IMR-90 (cell line): Measurements from ENCODE around the gene MAP3K8. TPM values are rescaled to one million over a fixed set of nuclear protein-coding genes. Genes with fewer than 3 reads are reported as not detected.
A peak's percentile ranks its signal among the peaks of the same experiment; 100 is the strongest.

ENCODE experiments used
- ATAC-seq: fragments of 200-7000 bp; cut with Tn5 transposase; 2 replicates; pipeline ENCODE4 v1.9.1; 2020; ENCODE audit warnings: low read depth, mild to moderate bottlenecking, moderate library complexity
- BruUV-seq: library from RNA; stranded (reverse); fragments of 400-500 nt; replicated peaks from 2 replicates; lab custom pipeline; 2021; lab: Mats Ljungman, UMichigan
- CTCF ChIA-PET: fragments of 300-600 bp; formaldehyde crosslinking; extraction: SDS; loops from one replicate; lab custom pipeline; 2021; ENCODE audit warnings: antibody characterized with exemption; lab: Yijun Ruan, JAX
- POLR2A ChIA-PET: fragments of 300-600 bp; sonication (Branson Sonifier 250); formaldehyde crosslinking; loops from one replicate; lab custom pipeline; 2022; ENCODE audit warnings: antibody characterized with exemption; ENCODE audit not compliant: unreplicated experiment; lab: Charles Lee
- DNase-seq: peaks from one replicate; pipeline ENCODE4 v3.0.0; 2013
- H2AFZ ChIP-seq: replicated peaks from 2 replicates; pipeline ENCODE3; 2013; ENCODE audit warnings: low read length, mild to moderate bottlenecking; ENCODE audit not compliant: poor library complexity
- H2AK5ac ChIP-seq: 2 replicates; pipeline ENCODE4 v1.6.1; 2013; ENCODE audit warnings: low read depth, low read length, inconsistent platforms
- H2AK9ac ChIP-seq: replicated peaks from 2 replicates; pipeline ENCODE3; 2013; ENCODE audit warnings: mild to moderate bottlenecking, low read depth, low read length, moderate library complexity; ENCODE audit not compliant: poor library complexity
- H2BK120ac ChIP-seq: 2 replicates; pipeline ENCODE4 v1.6.1; 2013; ENCODE audit warnings: low read depth, low read length, inconsistent platforms
- H2BK15ac ChIP-seq: 3 replicates; pipeline ENCODE4 v1.6.1; 2013; ENCODE audit warnings: low read depth, low read length, inconsistent platforms
- H2BK20ac ChIP-seq: 2 replicates; pipeline ENCODE4 v1.6.1; 2013; ENCODE audit warnings: low read depth, mild to moderate bottlenecking, inconsistent platforms, low read length, moderate library complexity
- H2BK5ac ChIP-seq: 2 replicates; pipeline ENCODE4 v1.6.1; 2013; ENCODE audit warnings: mild to moderate bottlenecking, low read depth, low read length, inconsistent platforms; ENCODE audit not compliant: poor library complexity, severe bottlenecking
- H3K14ac ChIP-seq: replicated peaks from 2 replicates; pipeline ENCODE4 v1.6.1; 2013; ENCODE audit warnings: low read depth, low read length, inconsistent platforms
- H3K18ac ChIP-seq: 2 replicates; pipeline ENCODE4 v1.6.1; 2013; ENCODE audit warnings: low read depth, low read length, control low read depth
- H3K23ac ChIP-seq: 2 replicates; pipeline ENCODE4 v1.6.1; 2013; ENCODE audit warnings: low read depth, low read length, inconsistent platforms
- H3K27ac ChIP-seq: 2 replicates; pipeline ENCODE4 v1.5.1; 2013; ENCODE audit warnings: mild to moderate bottlenecking, control low read depth, low read length; ENCODE audit not compliant: insufficient read depth
- H3K27me3 ChIP-seq: 2 replicates; pipeline ENCODE4 v1.6.1; 2013; ENCODE audit warnings: low read length; ENCODE audit not compliant: control insufficient read depth, insufficient read depth
- H3K36me3 ChIP-seq: 2 replicates; pipeline ENCODE4 v1.6.1; 2013; ENCODE audit warnings: low read length, mixed read lengths; ENCODE audit not compliant: control insufficient read depth, insufficient read depth
- H3K4ac ChIP-seq: 2 replicates; pipeline ENCODE4 v1.6.1; 2013; ENCODE audit warnings: low read depth, low read length, inconsistent platforms
- H3K4me1 ChIP-seq: 2 replicates; pipeline ENCODE4 v1.6.1; 2013; ENCODE audit warnings: low read length, mixed read lengths; ENCODE audit not compliant: control insufficient read depth, insufficient read depth
- H3K4me2 ChIP-seq: 2 replicates; pipeline ENCODE4 v1.6.1; 2013; ENCODE audit warnings: low read depth, mild to moderate bottlenecking, control low read depth, low read length, moderate library complexity
- H3K4me3 ChIP-seq: 2 replicates; pipeline ENCODE4 v1.5.1; 2013; ENCODE audit warnings: low read depth, mild to moderate bottlenecking, control low read depth, low read length, moderate library complexity; ENCODE audit not compliant: insufficient read depth
- H3K56ac ChIP-seq: 2 replicates; pipeline ENCODE4 v1.6.1; 2013; ENCODE audit warnings: low read length, inconsistent platforms; ENCODE audit not compliant: insufficient read depth; ENCODE audit errors: extremely low read depth
- H3K79me1 ChIP-seq, 2 experiments: 2 replicates each; pipeline ENCODE4 v1.6.1; 2013; ENCODE audit warnings: low read length in 2 of 2, inconsistent platforms in 1 of 2, low read depth in 1 of 2
- H3K9ac ChIP-seq: 2 replicates; pipeline ENCODE4 v1.6.1; 2013; ENCODE audit warnings: low read depth, low read length, control low read depth
- H3K9me1 ChIP-seq: 2 replicates; pipeline ENCODE4 v1.6.1; 2013; ENCODE audit warnings: low read length, inconsistent platforms; ENCODE audit not compliant: insufficient read depth
- H3K9me3 ChIP-seq: 2 replicates; pipeline ENCODE4 v1.6.1; 2013; ENCODE audit warnings: low read length; ENCODE audit not compliant: control insufficient read depth, insufficient read depth
- H4K20me1 ChIP-seq: 2 replicates; pipeline ENCODE4 v1.6.1; 2013; ENCODE audit warnings: low read length, inconsistent platforms; ENCODE audit not compliant: insufficient read depth
- H4K5ac ChIP-seq: 2 replicates; pipeline ENCODE4 v1.6.1; 2013; ENCODE audit warnings: mild to moderate bottlenecking, low read depth, low read length, control low read depth
- H4K8ac ChIP-seq, 2 experiments: 2 replicates each; pipeline ENCODE4 v1.6.1; 2013; ENCODE audit warnings: low read depth in 2 of 2, low read length in 2 of 2, control low read depth in 1 of 2, inconsistent platforms in 1 of 2
- H4K91ac ChIP-seq: 2 replicates; pipeline ENCODE4 v1.6.1; 2013; ENCODE audit warnings: low read depth, low read length, inconsistent platforms; ENCODE audit not compliant: insufficient read depth
- BHLHE40 ChIP-seq: fragments of 150-350 bp; IDR thresholded peaks from 2 replicates; pipeline ENCODE4 v1.6.1; 2016; ENCODE audit warnings: mild to moderate bottlenecking, low read depth, low read length
- CEBPB ChIP-seq: IDR thresholded peaks from 2 replicates; pipeline ENCODE4 v1.6.1; 2012; ENCODE audit warnings: low read depth, low read length, improper control_type of control experiment
- CTCF ChIP-seq: conservative IDR thresholded peaks from 2 replicates; pipeline ENCODE4 v1.5.1; 2012; ENCODE audit warnings: mild to moderate bottlenecking, low read depth, low read length, improper control_type of control experiment
- ELK1 ChIP-seq: fragments of 150-350 bp; IDR thresholded peaks from 2 replicates; pipeline ENCODE4 v1.6.1; 2016; ENCODE audit warnings: low read depth, mild to moderate bottlenecking, low read length, moderate library complexity, borderline replicate concordance
- RAD21 ChIP-seq: IDR thresholded peaks from 2 replicates; pipeline ENCODE4 v1.6.1; 2012; ENCODE audit warnings: low read length, improper control_type of control experiment
- SMC3 ChIP-seq: fragments of 150-350 bp; IDR thresholded peaks from 2 replicates; pipeline ENCODE4 v1.6.1; 2016; ENCODE audit warnings: low read depth, mild to moderate bottlenecking, antibody characterized with exemption, low read length, moderate library complexity
- USF2 ChIP-seq: fragments of 150-350 bp; IDR thresholded peaks from 2 replicates; pipeline ENCODE4 v1.6.1; 2017; ENCODE audit warnings: mild to moderate bottlenecking, antibody characterized with exemption, low read length, low read depth
- WGBS, 2 experiments: methylation state at CpG; one replicate each; pipeline versions ENCODE4 v1.1.5 to v1.1.7; 2013; ENCODE audit warnings: missing lambda C conversion rate in 2 of 2; ENCODE audit not compliant: insufficient read length in 1 of 2; ENCODE audit errors: extremely low coverage in 2 of 2; 5-methylcytosine and 5-hydroxymethylcytosine counted together
- dilution Hi-C: fragments of 300-500 bp; cut with HindIII; formaldehyde crosslinking; loops from one replicate; pipeline ENCODE4 v1.14.3; 2018; ENCODE audit warnings: low sequenced_read_pairs; ENCODE audit not compliant: unreplicated experiment
- in situ Hi-C: fragments of 300-500 bp; cut with MboI; formaldehyde crosslinking; loops from 3 replicates; pipeline ENCODE4 v1.14.3; 2019; ENCODE audit warnings: low sequenced_read_pairs, inconsistent platforms, mixed read lengths
- intact Hi-C: fragments of 100-400 bp; cut with micrococcal nuclease; formaldehyde crosslinking; loops from 2 replicates; pipeline ENCODE4 v1.10.0; 2022
- polyA plus RNA-seq, 3 experiments: library from polyadenylated mRNA; depleted of rRNA; stranded (reverse); fragments of >200 nt; gene quantifications; 2 replicates each; pipeline ENCODE4 v1.2.3, GENCODE V29; 2012; ENCODE audit warnings: low replicate concordance in 1 of 3
- total RNA-seq: library from RNA; depleted of rRNA; stranded (reverse); fragments of >200 nt; gene quantifications from 2 replicates; pipeline ENCODE4 v1.2.3, GENCODE V29; 2012

MAP3K8 gene
- total and polyA plus RNA-seq, 2 of the 4 experiments (the other 2 are of a cell fraction): 1.8 to 2.6 TPM

DNA sequence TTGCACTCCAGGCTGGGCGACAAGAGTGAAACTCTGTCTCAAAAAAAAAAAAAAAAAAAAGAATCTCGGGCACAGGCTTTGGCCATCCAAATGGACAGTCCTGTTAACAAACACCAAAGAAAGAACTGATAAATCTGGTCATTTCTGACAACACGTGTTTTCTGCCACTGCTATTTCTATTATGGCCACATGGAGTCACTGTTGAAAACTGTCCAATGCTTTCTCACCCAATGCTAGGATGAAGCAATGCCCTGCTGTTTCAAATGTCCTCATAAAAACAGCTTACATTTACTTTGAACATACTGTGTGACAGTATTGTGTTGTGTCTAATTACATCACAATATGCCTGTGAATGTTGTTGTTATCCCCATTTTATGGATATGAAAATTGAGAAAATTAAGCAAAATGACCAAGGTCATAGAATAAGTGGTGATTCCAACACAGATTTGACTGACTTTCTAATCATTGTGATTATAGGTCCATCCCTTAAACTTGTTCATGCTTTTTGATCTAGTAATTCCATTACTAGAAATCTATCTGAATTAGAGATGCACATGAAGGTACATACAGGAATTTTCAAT lies 19.9 kb upstream of the MAP3K8 start:
- Histone ChIP-seq H2BK120ac (no peak overlapping the region), H3K18ac (no peak overlapping the region), H2AFZ (no peak overlapping the region), H3K27me3 (no peaks in the 10 kb centered on the region), H2AK5ac (no peak overlapping the region), H2AK9ac (no peak overlapping the region), H3K56ac (no peak overlapping the region), H2BK20ac (no peak overlapping the region), H3K9me3 (no peaks in the 10 kb centered on the region), H3K4me3 (no peak overlapping the region), H3K79me1 (no peaks in the 10 kb centered on the region), H3K9ac (no peak overlapping the region), H2BK5ac (no peak overlapping the region), H3K9me1 (no peaks in the 10 kb centered on the region), H2BK15ac (no peak overlapping the region), H3K4me1 (no peaks in the 10 kb centered on the region), H3K4ac (no peak overlapping the region), H3K4me2 (no peak overlapping the region), H4K8ac (no peak overlapping the region), H4K91ac (no peak overlapping the region), H3K14ac (no peak overlapping the region), H3K36me3 (no peaks in the 10 kb centered on the region), H3K23ac (no peak overlapping the region), H4K5ac (no peak overlapping the region), H4K20me1 (no peaks in the 10 kb centered on the region), H3K27ac (no peak overlapping the region)
- BruUV-seq: no TSS peak
- 80% methylated on average over 1 of the region's 3 CpGs; no CpG with 5 or more reads in 1 of the 2 experiments for WGBS, 2 experiments
- CTCF ChIA-PET: interaction anchor here (0.5 to 1.7 kb wide), 8 partner anchors 8 to 177 kb away, joined by 3 to 5 read pairs (median 4); no protein-coding TSS in a partner anchor
- in situ Hi-C loops: no loop called here
- TF ChIP-seq RAD21 (peak; percentile 89), CTCF (peak; percentile 88), BHLHE40 (no peak), ELK1 (no peak), SMC3 (peak; percentile 94), CEBPB (peak; percentile 98), USF2 (peak; percentile 24; the same call in 1 of the 2 replicates)
- dilution Hi-C loops: no loop called here
- intact Hi-C loops: loop anchor here (1.0 to 5.0 kb wide), 4 partner anchors 65 to 177 kb away; partner anchors contain the start of gene MTPAP
- POLR2A ChIA-PET: no interaction called here
- DNase-seq: peak; percentile 71
- peak; percentile 75 for ATAC-seq
